T-helper 17 cell (primary cell): Measurements from ENCODE around the gene EGFR. TPM values are rescaled to one million over a fixed set of nuclear protein-coding genes. Genes with fewer than 3 reads are reported as not detected.
A peak's percentile ranks its signal among the peaks of the same experiment; 100 is the strongest.

Source experiments
- ATAC-seq: fragments of 150-1000 bp; cut with Tn5 transposase; 2 replicates; pipeline ENCODE4 v1.10.0; 2021; ENCODE audit warnings: mild to moderate bottlenecking, moderate library complexity
- DNase-seq, 3 donors: peaks; one replicate each; pipeline versions ENCODE4 v3.0.0 to v3.0.0-alpha.2; 2020 to 2021
- H3K9me3 ChIP-seq: one replicate; pipeline ENCODE4 v1.7.0; 2013; ENCODE audit warnings: low read length, mild to moderate bottlenecking; ENCODE audit not compliant: control insufficient read depth, poor library complexity, severe bottlenecking
- H3K27ac Mint-ChIP-seq: one replicate; pipeline ENCODE4 v1.8.0; 2022; ENCODE audit warnings: mild to moderate bottlenecking, moderate library complexity, mixed read lengths
- H3K27me3 Mint-ChIP-seq: one replicate; pipeline ENCODE4 v1.8.0; 2022; ENCODE audit warnings: mixed read lengths
- H3K36me3 Mint-ChIP-seq: one replicate; pipeline ENCODE4 v1.8.0; 2022; ENCODE audit warnings: low read depth, mixed read lengths
- H3K4me1 Mint-ChIP-seq: one replicate; pipeline ENCODE4 v1.8.0; 2022; ENCODE audit warnings: mild to moderate bottlenecking, mixed read lengths
- H3K4me3 Mint-ChIP-seq: one replicate; pipeline ENCODE4 v1.8.0; 2022; ENCODE audit warnings: mild to moderate bottlenecking, moderate library complexity, mixed read lengths
- total RNA-seq, 4 donors: library from RNA in 2 of 4; stranded (reverse) in 2 of 4; gene quantifications; one replicate each; pipeline ENCODE4 v1.2.3 and lab custom pipeline; 2022 to 2026

Gene EGFR
- total RNA-seq, 2 donors from 2014 or later, result not detected

GRCh38 chr7:55118426-55118825 is 99.6 kb downstream of the EGFR start:
- no peaks in the 10 kb centered on the region for H3K4me1 Mint-ChIP-seq
- no peaks in the 10 kb centered on the region for H3K9me3 ChIP-seq
- ATAC-seq (no peak), DNase-seq (no peak)
- H3K27me3 Mint-ChIP-seq, result peaks cover 32% of the 10 kb centered on the region
- H3K4me3 Mint-ChIP-seq, result no peak overlapping the region
- no peaks in the 10 kb centered on the region for H3K36me3 Mint-ChIP-seq
- H3K27ac Mint-ChIP-seq, result no peak overlapping the region

- no peak for DNase-seq
- H3K4me3 Mint-ChIP-seq, result no peak overlapping the region
These were observed 100.8 kb downstream of the EGFR start for GRCh38 chr7:55119571-55119970.

GRCh38 chr7:55120074-55120473 is 101.3 kb downstream of the EGFR start:
- H3K4me1 Mint-ChIP-seq, result no peaks in the 10 kb centered on the region
- no peak for DNase-seq
- H3K36me3 Mint-ChIP-seq, result no peaks in the 10 kb centered on the region
- no peak overlapping the region for H3K4me3 Mint-ChIP-seq
- peaks cover 34% of the 10 kb centered on the region for H3K27me3 Mint-ChIP-seq
- H3K27ac Mint-ChIP-seq, result no peak overlapping the region
- no peak for ATAC-seq
- H3K9me3 ChIP-seq, result no peaks in the 10 kb centered on the region

More at GRCh38 chr7:55119571-55119970, 100.8 kb downstream of the EGFR start:
- H3K9me3 ChIP-seq, result no peaks in the 10 kb centered on the region
- Mint-ChIP-seq H3K36me3 (no peaks in the 10 kb centered on the region), H3K4me1 (no peaks in the 10 kb centered on the region), H3K27me3 (peaks cover 30% of the 10 kb centered on the region), H3K27ac (no peak overlapping the region)
- ATAC-seq, result no peak

GRCh38 chr7:55120501-55121198 is 101.8 kb downstream of the EGFR start:
- peaks cover 33% of the 10 kb centered on the region for H3K27me3 Mint-ChIP-seq
- ATAC-seq (no peak), DNase-seq (no peak)
- H3K4me1 Mint-ChIP-seq, result no peaks in the 10 kb centered on the region
- no peak overlapping the region for H3K27ac Mint-ChIP-seq
- H3K4me3 Mint-ChIP-seq, result no peak overlapping the region
- no peaks in the 10 kb centered on the region for H3K9me3 ChIP-seq
- no peaks in the 10 kb centered on the region for H3K36me3 Mint-ChIP-seq

- H3K4me1 Mint-ChIP-seq, result no peaks in the 10 kb centered on the region
- H3K36me3 Mint-ChIP-seq, result no peaks in the 10 kb centered on the region
- no peak overlapping the region for H3K4me3 Mint-ChIP-seq
These were observed 102.4 kb downstream of the EGFR start for GRCh38 chr7:55121249-55121648.

GRCh38 chr7:55122263-55122662 is 103.4 kb downstream of the EGFR start:
- no peak for ATAC-seq

More at GRCh38 chr7:55121249-55121648, 102.4 kb downstream of the EGFR start:
- no peaks in the 10 kb centered on the region for H3K9me3 ChIP-seq
- Mint-ChIP-seq H3K27me3 (peaks cover 33% of the 10 kb centered on the region), H3K27ac (no peak overlapping the region)
- no peak for ATAC-seq
- no peak for DNase-seq

GRCh38 chr7:55124989-55125875 is 106.4 kb downstream of the EGFR start:
- ATAC-seq, result no peak

More at GRCh38 chr7:55122263-55122662, 103.4 kb downstream of the EGFR start:
- Mint-ChIP-seq H3K27ac (no peak overlapping the region), H3K27me3 (peaks cover 31% of the 10 kb centered on the region), H3K36me3 (no peaks in the 10 kb centered on the region), H3K4me3 (no peak overlapping the region), H3K4me1 (no peaks in the 10 kb centered on the region)
- no peaks in the 10 kb centered on the region for H3K9me3 ChIP-seq
- DNase-seq, result no peak

GRCh38 chr7:55127135-55127551 is 108.3 kb downstream of the EGFR start:
- Mint-ChIP-seq H3K27ac (no peak overlapping the region), H3K27me3 (peaks cover 54% of the 10 kb centered on the region), H3K4me1 (no peaks in the 10 kb centered on the region), H3K4me3 (no peak overlapping the region), H3K36me3 (no peaks in the 10 kb centered on the region)
- DNase-seq (no peak), ATAC-seq (no peak)
- H3K9me3 ChIP-seq, result no peaks in the 10 kb centered on the region

More at GRCh38 chr7:55124989-55125875, 106.4 kb downstream of the EGFR start:
- no peaks in the 10 kb centered on the region for H3K4me1 Mint-ChIP-seq
- H3K36me3 Mint-ChIP-seq, result no peaks in the 10 kb centered on the region
- no peak for DNase-seq
- H3K4me3 Mint-ChIP-seq, result no peak overlapping the region
- no peak overlapping the region for H3K27ac Mint-ChIP-seq
- no peaks in the 10 kb centered on the region for H3K9me3 ChIP-seq
- H3K27me3 Mint-ChIP-seq, result peaks cover 57% of the 10 kb centered on the region

GRCh38 chr7:55127622-55128081 is 108.8 kb downstream of the EGFR start:
- Mint-ChIP-seq H3K4me1 (peaks cover 2% of the 10 kb centered on the region), H3K4me3 (no peak overlapping the region), H3K36me3 (no peaks in the 10 kb centered on the region), H3K27me3 (peaks cover 54% of the 10 kb centered on the region), H3K27ac (no peak overlapping the region)
- DNase-seq, result no peak
- no peaks in the 10 kb centered on the region for H3K9me3 ChIP-seq
- no peak for ATAC-seq

GRCh38 chr7:55128693-55129394 is 110.0 kb downstream of the EGFR start:
- Mint-ChIP-seq H3K4me1 (peaks cover 8% of the 10 kb centered on the region), H3K36me3 (no peaks in the 10 kb centered on the region), H3K4me3 (no peak overlapping the region), H3K27me3 (peaks cover 62% of the 10 kb centered on the region), H3K27ac (peak overlapping the region; percentile 14)
- H3K9me3 ChIP-seq, result no peaks in the 10 kb centered on the region
- DNase-seq (no peak), ATAC-seq (no peak)

- ATAC-seq, result no peak
- Mint-ChIP-seq H3K4me3 (no peak overlapping the region), H3K36me3 (no peaks in the 10 kb centered on the region)
These were observed 111.0 kb downstream of the EGFR start for GRCh38 chr7:55129541-55130394.

GRCh38 chr7:55130395-55131141 is 111.8 kb downstream of the EGFR start:
- Mint-ChIP-seq H3K27me3 (peaks cover 57% of the 10 kb centered on the region), H3K4me1 (peaks cover 8% of the 10 kb centered on the region), H3K36me3 (no peaks in the 10 kb centered on the region), H3K27ac (no peak overlapping the region), H3K4me3 (no peak overlapping the region)
- no peak for ATAC-seq
- H3K9me3 ChIP-seq, result no peaks in the 10 kb centered on the region
- no peak for DNase-seq

More at GRCh38 chr7:55129541-55130394, 111.0 kb downstream of the EGFR start:
- Mint-ChIP-seq H3K4me1 (peaks cover 8% of the 10 kb centered on the region), H3K27ac (no peak overlapping the region), H3K27me3 (peaks cover 61% of the 10 kb centered on the region)
- H3K9me3 ChIP-seq, result no peaks in the 10 kb centered on the region
- no peak for DNase-seq
